Liver (tissue), 9 donors: ENCODE measurements around the gene SLC11A2. TPM values are rescaled to one million over a fixed set of nuclear protein-coding genes. Genes with fewer than 3 reads are reported as not detected.

ENCODE experiments used
- DNase-seq: peaks from one replicate; pipeline ENCODE4 v3.0.0-alpha.2; 2017; ENCODE audit warnings: low spot score
- H3K27ac ChIP-seq, 2 donors: one replicate each; pipeline ENCODE4 v1.7.0; 2013; ENCODE audit warnings: inconsistent platforms in 2 of 2, low read length in 2 of 2, control low read depth in 1 of 2, low read depth in 1 of 2, mild to moderate bottlenecking in 1 of 2
- H3K27me3 ChIP-seq, 4 donors: one replicate each; pipeline versions ENCODE4 v1.6.1 to v1.7.0; 2013; ENCODE audit warnings: low read length in 3 of 4, inconsistent platforms in 1 of 4, mild to moderate bottlenecking in 1 of 4, moderate library complexity in 1 of 4; ENCODE audit not compliant: control insufficient read depth in 4 of 4, insufficient read depth in 4 of 4
- H3K36me3 ChIP-seq, 4 donors: one replicate each; pipeline versions ENCODE4 v1.6.1 to v1.7.0; 2013; ENCODE audit warnings: low read length in 3 of 4, mild to moderate bottlenecking in 3 of 4, low read depth in 1 of 4, moderate library complexity in 1 of 4; ENCODE audit not compliant: control insufficient read depth in 4 of 4, insufficient read depth in 3 of 4
- H3K4me1 ChIP-seq, 4 donors: one replicate each; pipeline versions ENCODE4 v1.6.1 to v1.7.0; 2013; ENCODE audit warnings: low read length in 3 of 4, mild to moderate bottlenecking in 3 of 4, moderate library complexity in 1 of 4; ENCODE audit not compliant: control insufficient read depth in 4 of 4, insufficient read depth in 4 of 4
- H3K4me3 ChIP-seq, 3 donors: one replicate each; pipeline versions ENCODE4 v1.6.1 to v1.7.0; 2013; ENCODE audit warnings: low read length in 3 of 3, control low read depth in 1 of 3, low read depth in 1 of 3, mild to moderate bottlenecking in 1 of 3
- H3K9ac ChIP-seq, 2 donors: one replicate each; pipeline ENCODE4 v1.7.0; 2013; ENCODE audit warnings: low read length in 2 of 2, mild to moderate bottlenecking in 2 of 2, moderate library complexity in 2 of 2, control low read depth in 1 of 2, low read depth in 1 of 2
- H3K9me3 ChIP-seq, 4 donors: one replicate each; pipeline versions ENCODE4 v1.6.1 to v1.7.0; 2013; ENCODE audit warnings: low read length in 3 of 4; ENCODE audit not compliant: control insufficient read depth in 4 of 4
- ATF3 ChIP-seq: IDR thresholded peaks from 2 replicates; pipeline ENCODE4 v1.6.1; 2016; ENCODE audit warnings: antibody characterized with exemption
- EGR1 ChIP-seq, 2 donors: IDR thresholded peaks; 2 replicates each; pipeline ENCODE4 v1.6.1; 2016 to 2018; ENCODE audit warnings: antibody characterized with exemption in 2 of 2, low read depth in 2 of 2
- FOXA1 ChIP-seq: IDR thresholded peaks from 2 replicates; pipeline ENCODE4 v1.6.1; 2016; ENCODE audit warnings: antibody characterized with exemption
- FOXA2 ChIP-seq: IDR thresholded peaks from 2 replicates; pipeline ENCODE4 v1.6.1; 2016; ENCODE audit warnings: antibody characterized with exemption
- GABPA ChIP-seq, 2 donors: IDR thresholded peaks in 1 of 2; conservative IDR thresholded peaks in 1 of 2; 2 replicates each; pipeline ENCODE4 v1.6.1; 2016; ENCODE audit warnings: antibody characterized with exemption in 2 of 2, mild to moderate bottlenecking in 1 of 2, moderate library complexity in 1 of 2
- HNF4A ChIP-seq, 2 donors: conservative IDR thresholded peaks; 2 replicates each; pipeline ENCODE4 v1.6.1; 2016; ENCODE audit warnings: antibody characterized with exemption in 2 of 2, mild to moderate bottlenecking in 2 of 2
- HNF4G ChIP-seq: IDR thresholded peaks from 2 replicates; pipeline ENCODE4 v1.6.1; 2016; ENCODE audit warnings: antibody characterized with exemption
- JUND ChIP-seq, 2 donors: IDR thresholded peaks; 2 replicates each; pipeline ENCODE4 v1.6.1; 2016; ENCODE audit warnings: antibody characterized with exemption in 2 of 2
- NR2F2 ChIP-seq: IDR thresholded peaks from 2 replicates; pipeline ENCODE4 v1.6.1; 2016; ENCODE audit warnings: antibody characterized with exemption
- RAD21 ChIP-seq, 2 donors: IDR thresholded peaks; 2 replicates each; pipeline ENCODE4 v1.6.1; 2016; ENCODE audit warnings: antibody characterized with exemption in 2 of 2, mild to moderate bottlenecking in 2 of 2
- REST ChIP-seq: IDR thresholded peaks from 2 replicates; pipeline ENCODE4 v1.6.1; 2016; ENCODE audit warnings: antibody characterized with exemption, mild to moderate bottlenecking
- RXRA ChIP-seq, 2 donors: IDR thresholded peaks; 2 replicates each; pipeline ENCODE4 v1.6.1; 2017 to 2018; ENCODE audit warnings: antibody characterized with exemption in 2 of 2, mild to moderate bottlenecking in 1 of 2
- SP1 ChIP-seq: IDR thresholded peaks from 2 replicates; pipeline ENCODE4 v1.6.1; 2018; ENCODE audit warnings: antibody characterized with exemption, mild to moderate bottlenecking
- TAF1 ChIP-seq: conservative IDR thresholded peaks from 2 replicates; pipeline ENCODE4 v1.6.1; 2016; ENCODE audit warnings: antibody characterized with exemption, mild to moderate bottlenecking
- YY1 ChIP-seq: IDR thresholded peaks from 2 replicates; pipeline ENCODE4 v1.6.1; 2016; ENCODE audit warnings: antibody characterized with exemption, mild to moderate bottlenecking
- WGBS: extraction: QIAGEN DNeasy Blood & Tissue Kit; methylation state at CpG from one replicate; pipeline ENCODE4 v1.1.7; 2013; 5-methylcytosine and 5-hydroxymethylcytosine counted together
- polyA plus RNA-seq, 2 donors: library from polyadenylated mRNA; stranded (reverse) in 1 of 2; unstranded in 1 of 2; fragments of 200-250 nt in 1 of 2; fragments of >200 nt in 1 of 2; fragmentation: Nextera tagmentation in 1 of 2; extraction: Ambion mirVana in 1 of 2; gene quantifications; one replicate each; pipeline versions ENCODE4 v1.2.1 to v1.2.3, GENCODE V29; 2013 to 2015
- total RNA-seq, 2 donors: library from RNA; depleted of rRNA; stranded (reverse); fragments of >200 nt; gene quantifications; one replicate each; pipeline ENCODE4 v1.2.3, GENCODE V29; 2014
- TF ChIP-seq, protein P1 (sequence below): IDR thresholded peaks from 2 replicates; pipeline ENCODE4 v1.6.1; 2016; ENCODE audit warnings: antibody characterized with exemption
- TF ChIP-seq, protein P2 (sequence below): fragments of 150-350 bp; IDR thresholded peaks from 2 replicates; pipeline ENCODE4 v1.5.1; 2017; ENCODE audit warnings: improper control_type of control experiment, low read depth, low read length; ENCODE audit not compliant: missing input control
- TF ChIP-seq, protein P3 (sequence below): IDR thresholded peaks from 2 replicates; pipeline ENCODE4 v1.6.1; 2016; ENCODE audit warnings: antibody characterized with exemption
- donor health status: healthy.
- donor health status: healthy.
- donor health status: healthy.
- donor health status: healthy.
- donor health status: healthy.

The SLC11A2 gene
- total and polyA plus RNA-seq, 4 donors = 15.2 to 108 (median 52.2) TPM

- no peak for TF ChIP-seq REST
- no peak for TF ChIP-seq NR2F2
- no peak for TF ChIP-seq FOXA1
- TF ChIP-seq JUND (IDR thresholded peaks at IDR 0.05) = no peak
- TF ChIP-seq ATF3 = no peak
- no peak for TF ChIP-seq YY1
Measured at GRCh38 chr12:50990147-50990727, 35.9 kb downstream of the SLC11A2 start (continued).

DNA sequence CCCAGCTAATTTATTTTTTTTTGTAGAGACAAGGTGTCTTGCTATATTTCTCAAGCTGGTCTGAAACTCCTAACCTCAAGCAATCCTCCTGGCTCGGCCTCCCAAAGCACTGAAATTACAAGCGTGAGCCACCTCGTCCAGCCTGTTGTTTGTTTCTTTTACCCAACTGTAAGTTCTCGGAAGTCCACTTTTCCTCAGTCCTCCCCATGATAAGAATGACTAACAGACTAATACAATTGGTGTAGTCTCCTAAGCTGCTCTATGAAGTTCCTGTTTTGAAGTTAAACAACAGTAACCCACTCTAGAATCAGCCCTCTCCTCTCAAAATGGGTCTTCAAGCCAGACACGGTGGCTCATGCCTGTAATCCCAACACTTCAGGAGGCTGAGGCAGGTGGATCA is 37.3 kb downstream of the SLC11A2 start:
- DNase-seq = no peak
- peaks cover 0 to 21% (median 12%) of the 10 kb centered on the region in 4 donors for H3K4me1 ChIP-seq
- no peaks in the 10 kb centered on the region for H3K27me3 ChIP-seq
- H3K9ac ChIP-seq = no peak overlapping the region
- H3K27ac ChIP-seq = no peak overlapping the region
- H3K9me3 ChIP-seq = no peaks in the 10 kb centered on the region
- 93% methylated on average over 5 of the region's 5 CpGs for WGBS
- TF ChIP-seq HNF4G = no peak
- TF ChIP-seq, protein P1, sequence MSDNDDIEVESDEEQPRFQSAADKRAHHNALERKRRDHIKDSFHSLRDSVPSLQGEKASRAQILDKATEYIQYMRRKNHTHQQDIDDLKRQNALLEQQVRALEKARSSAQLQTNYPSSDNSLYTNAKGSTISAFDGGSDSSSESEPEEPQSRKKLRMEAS = no peak
- no peak for TF ChIP-seq FOXA2
- TF ChIP-seq EGR1 (IDR thresholded peaks at IDR 0.05; ENCODE audit: low read depth in 2 of 2) = no peak
- no peak for TF ChIP-seq SP1
- TF ChIP-seq HNF4A (conservative IDR thresholded peaks at IDR 0.05) = no peak
- TF ChIP-seq, protein P2, sequence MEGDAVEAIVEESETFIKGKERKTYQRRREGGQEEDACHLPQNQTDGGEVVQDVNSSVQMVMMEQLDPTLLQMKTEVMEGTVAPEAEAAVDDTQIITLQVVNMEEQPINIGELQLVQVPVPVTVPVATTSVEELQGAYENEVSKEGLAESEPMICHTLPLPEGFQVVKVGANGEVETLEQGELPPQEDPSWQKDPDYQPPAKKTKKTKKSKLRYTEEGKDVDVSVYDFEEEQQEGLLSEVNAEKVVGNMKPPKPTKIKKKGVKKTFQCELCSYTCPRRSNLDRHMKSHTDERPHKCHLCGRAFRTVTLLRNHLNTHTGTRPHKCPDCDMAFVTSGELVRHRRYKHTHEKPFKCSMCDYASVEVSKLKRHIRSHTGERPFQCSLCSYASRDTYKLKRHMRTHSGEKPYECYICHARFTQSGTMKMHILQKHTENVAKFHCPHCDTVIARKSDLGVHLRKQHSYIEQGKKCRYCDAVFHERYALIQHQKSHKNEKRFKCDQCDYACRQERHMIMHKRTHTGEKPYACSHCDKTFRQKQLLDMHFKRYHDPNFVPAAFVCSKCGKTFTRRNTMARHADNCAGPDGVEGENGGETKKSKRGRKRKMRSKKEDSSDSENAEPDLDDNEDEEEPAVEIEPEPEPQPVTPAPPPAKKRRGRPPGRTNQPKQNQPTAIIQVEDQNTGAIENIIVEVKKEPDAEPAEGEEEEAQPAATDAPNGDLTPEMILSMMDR = no peak
- H3K4me3 ChIP-seq = no peak overlapping the region
- H3K36me3 ChIP-seq = peaks cover 4 to 39% (median 27%) of the 10 kb centered on the region in 4 donors

DNA sequence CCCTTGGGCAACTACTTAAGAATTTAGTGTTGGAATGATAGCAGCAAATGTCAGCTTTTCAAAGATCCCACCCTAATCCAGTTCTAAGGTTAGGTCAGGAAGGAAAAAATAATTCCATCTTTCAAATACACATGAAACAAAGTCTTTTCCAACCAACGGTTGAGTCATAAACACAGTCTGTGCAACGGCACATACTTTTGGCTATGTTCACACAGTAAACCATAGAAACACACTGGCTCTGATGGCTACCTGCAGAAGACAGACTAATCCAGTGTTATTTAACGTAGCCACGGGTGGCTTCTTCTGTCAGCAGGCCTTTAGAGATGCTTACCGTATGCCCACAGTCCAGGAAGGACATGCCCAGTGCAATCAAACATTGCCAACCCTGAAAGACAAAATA is 38.1 kb downstream of the SLC11A2 start:
- no peaks in the 10 kb centered on the region for H3K27me3 ChIP-seq
- H3K9me3 ChIP-seq = no peaks in the 10 kb centered on the region
- WGBS = 75% methylated on average over 5 of the region's 5 CpGs
- no peak overlapping the region for H3K4me3 ChIP-seq
- peaks cover 4 to 39% (median 27%) of the 10 kb centered on the region in 4 donors for H3K36me3 ChIP-seq
- H3K4me1 ChIP-seq = peaks cover 0 to 21% (median 12%) of the 10 kb centered on the region in 4 donors
- H3K9ac ChIP-seq = no peak overlapping the region
- no peak overlapping the region for H3K27ac ChIP-seq
- no peak for TF ChIP-seq YY1
- TF ChIP-seq RAD21 (IDR thresholded peaks at IDR 0.05) = no peak
- no peak for TF ChIP-seq RXRA (IDR thresholded peaks at IDR 0.05)
- TF ChIP-seq, protein P3, sequence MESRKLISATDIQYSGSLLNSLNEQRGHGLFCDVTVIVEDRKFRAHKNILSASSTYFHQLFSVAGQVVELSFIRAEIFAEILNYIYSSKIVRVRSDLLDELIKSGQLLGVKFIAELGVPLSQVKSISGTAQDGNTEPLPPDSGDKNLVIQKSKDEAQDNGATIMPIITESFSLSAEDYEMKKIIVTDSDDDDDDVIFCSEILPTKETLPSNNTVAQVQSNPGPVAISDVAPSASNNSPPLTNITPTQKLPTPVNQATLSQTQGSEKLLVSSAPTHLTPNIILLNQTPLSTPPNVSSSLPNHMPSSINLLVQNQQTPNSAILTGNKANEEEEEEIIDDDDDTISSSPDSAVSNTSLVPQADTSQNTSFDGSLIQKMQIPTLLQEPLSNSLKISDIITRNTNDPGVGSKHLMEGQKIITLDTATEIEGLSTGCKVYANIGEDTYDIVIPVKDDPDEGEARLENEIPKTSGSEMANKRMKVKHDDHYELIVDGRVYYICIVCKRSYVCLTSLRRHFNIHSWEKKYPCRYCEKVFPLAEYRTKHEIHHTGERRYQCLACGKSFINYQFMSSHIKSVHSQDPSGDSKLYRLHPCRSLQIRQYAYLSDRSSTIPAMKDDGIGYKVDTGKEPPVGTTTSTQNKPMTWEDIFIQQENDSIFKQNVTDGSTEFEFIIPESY = no peak
- no peak for TF ChIP-seq FOXA1
- no peak for TF ChIP-seq HNF4G
- TF ChIP-seq JUND (IDR thresholded peaks at IDR 0.05) = no peak
- TF ChIP-seq NR2F2 = no peak
- TF ChIP-seq, protein P2 = no peak
- no peak for TF ChIP-seq ATF3
- TF ChIP-seq, protein P1 = no peak
- TF ChIP-seq HNF4A (conservative IDR thresholded peaks at IDR 0.05) = no peak
- TF ChIP-seq FOXA2 = no peak
- no peak for TF ChIP-seq GABPA (IDR thresholded peaks at IDR 0.05 in 1 of 2, conservative IDR thresholded peaks at IDR 0.05 in 1 of 2)
- no peak for TF ChIP-seq EGR1 (IDR thresholded peaks at IDR 0.05; ENCODE audit: low read depth in 2 of 2)
- no peak for TF ChIP-seq TAF1
- TF ChIP-seq SP1 = no peak
- no peak for DNase-seq
